Measurements from ENCODE around the gene PRAME. TPM values are rescaled to one million over a fixed set of nuclear protein-coding genes. Genes with fewer than 3 reads are reported as not detected.
"Not testable (repeated sequence)": the region's sequence is repeated elsewhere in the genome, so short reads cannot be mapped to it uniquely, and the experiment has no call there.

PRAME gene
- total RNA-seq, 1 experiment from 2014 or later: not detected

DNA sequence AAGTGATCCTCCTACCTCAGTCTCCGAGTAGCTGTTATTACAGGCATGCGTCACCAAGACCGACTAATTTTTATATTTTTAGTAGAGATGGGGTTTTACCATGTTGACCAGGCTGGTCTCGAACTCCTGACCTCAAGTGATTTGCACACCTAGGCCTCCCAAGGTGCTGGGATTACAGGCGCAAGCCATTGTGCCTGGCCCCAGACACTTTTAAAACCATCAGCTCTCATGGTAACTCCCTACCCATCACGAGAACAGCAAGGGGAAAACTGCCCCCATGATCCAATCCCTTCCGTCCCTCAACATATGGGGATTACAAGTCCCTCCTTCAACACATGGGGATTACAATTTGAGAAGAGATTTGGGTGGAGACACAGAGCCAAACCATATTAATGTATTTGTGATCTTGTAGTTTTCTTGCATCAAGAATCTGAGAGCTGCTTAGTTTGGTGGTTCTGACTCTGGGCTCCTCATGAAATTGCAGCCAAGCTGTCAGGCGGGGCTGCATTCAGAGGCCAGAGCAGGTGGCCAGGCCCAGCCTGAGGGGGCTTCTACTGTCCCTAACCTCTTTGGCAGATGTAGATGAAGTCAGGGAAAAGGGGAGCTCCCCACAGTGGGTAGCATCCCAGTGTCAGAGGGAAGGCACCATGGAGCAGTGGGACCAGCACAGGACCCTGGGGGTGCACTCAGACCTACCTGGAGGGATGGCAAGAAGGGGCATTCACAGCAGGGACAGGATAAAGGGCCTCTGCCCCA lies 31.2 kb upstream of the PRAME start:
- peaks cover 18% of the 10 kb centered on the region for H3K27me3 ChIP-seq (ENCODE audit: control insufficient read depth, insufficient read depth, low read length)
- no peak overlapping the region for H3K4me3 ChIP-seq (ENCODE audit: insufficient read depth, low read depth, low read length)
- no peak for DNase-seq
- H3K36me3 ChIP-seq (replicated peaks; ENCODE audit: control insufficient read depth, insufficient read depth, low read length): no peaks in the 10 kb centered on the region

DNA sequence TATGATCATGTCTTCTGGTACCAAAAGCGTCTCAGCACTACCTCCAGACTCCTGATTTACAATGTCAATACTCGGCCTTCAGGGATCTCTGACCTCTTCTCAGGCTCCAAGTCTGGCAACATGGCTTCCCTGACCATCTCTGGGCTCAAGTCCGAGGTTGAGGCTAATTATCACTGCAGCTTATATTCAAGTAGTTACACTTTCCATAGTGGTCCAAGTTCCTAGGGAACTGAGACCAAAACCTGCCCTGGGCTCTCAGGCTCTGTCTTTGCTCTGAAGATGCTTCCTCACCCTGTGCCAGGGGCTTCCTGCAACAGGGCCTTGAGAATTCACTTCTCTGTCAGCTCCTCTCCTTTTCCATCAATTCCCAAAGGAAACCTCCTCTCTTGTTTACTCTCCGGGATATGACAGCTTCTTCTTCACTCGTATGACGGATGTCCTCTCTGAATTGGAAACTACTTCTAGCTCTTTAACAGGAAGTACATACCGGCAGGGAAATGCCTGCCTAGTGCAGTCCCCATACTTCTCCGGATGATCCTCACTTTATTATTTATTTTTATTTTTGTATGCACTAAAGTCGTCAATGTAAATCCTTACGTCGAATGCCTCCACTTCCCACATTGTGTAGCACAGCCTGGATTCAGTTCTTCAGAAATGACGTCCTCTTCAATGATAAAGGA lies 29.6 kb upstream of the PRAME start:
- DNase-seq: no peak
- Histone ChIP-seq H3K36me3 (replicated peaks; ENCODE audit: control insufficient read depth, insufficient read depth, low read length) (no peaks in the 10 kb centered on the region), H3K4me3 (ENCODE audit: insufficient read depth, low read depth, low read length) (no peak overlapping the region), H3K27me3 (ENCODE audit: control insufficient read depth, insufficient read depth, low read length) (peaks cover 25% of the 10 kb centered on the region)

DNA sequence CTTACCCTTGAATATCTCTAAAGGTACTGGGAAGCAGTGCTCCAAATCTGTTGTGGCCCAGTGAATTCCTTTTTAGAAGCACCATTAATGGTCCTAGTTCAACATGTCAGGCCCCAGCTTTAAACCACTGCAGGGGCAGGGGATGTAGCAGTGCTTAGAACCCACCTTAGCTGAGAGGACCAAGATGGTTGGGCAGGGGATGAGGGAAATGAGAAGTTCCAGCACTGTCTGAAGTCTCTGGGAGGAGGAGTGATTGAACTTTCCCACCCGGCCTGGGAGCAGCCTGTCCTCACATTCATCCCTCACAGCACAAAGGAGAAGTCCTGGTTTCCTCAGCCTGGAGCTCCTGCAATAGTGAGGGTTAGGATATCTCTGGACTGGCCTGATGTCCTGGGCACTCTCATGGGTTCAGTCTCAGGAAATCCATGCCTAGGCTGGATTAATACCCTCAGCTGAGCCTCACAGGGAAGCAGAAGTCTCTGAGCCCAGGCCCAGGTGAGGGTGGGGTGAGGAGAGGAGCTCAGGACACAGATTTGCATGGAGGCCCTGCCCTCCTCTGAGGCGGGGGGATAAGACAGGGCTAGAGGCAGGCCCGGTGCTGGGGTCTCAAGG lies 28.6 kb upstream of the PRAME start:
- DNase-seq: no peak
- peaks cover 31% of the 10 kb centered on the region for H3K27me3 ChIP-seq (ENCODE audit: control insufficient read depth, insufficient read depth, low read length)
- H3K4me3 ChIP-seq (ENCODE audit: insufficient read depth, low read depth, low read length): no peak overlapping the region
- no peaks in the 10 kb centered on the region for H3K36me3 ChIP-seq (replicated peaks; ENCODE audit: control insufficient read depth, insufficient read depth, low read length)

DNA sequence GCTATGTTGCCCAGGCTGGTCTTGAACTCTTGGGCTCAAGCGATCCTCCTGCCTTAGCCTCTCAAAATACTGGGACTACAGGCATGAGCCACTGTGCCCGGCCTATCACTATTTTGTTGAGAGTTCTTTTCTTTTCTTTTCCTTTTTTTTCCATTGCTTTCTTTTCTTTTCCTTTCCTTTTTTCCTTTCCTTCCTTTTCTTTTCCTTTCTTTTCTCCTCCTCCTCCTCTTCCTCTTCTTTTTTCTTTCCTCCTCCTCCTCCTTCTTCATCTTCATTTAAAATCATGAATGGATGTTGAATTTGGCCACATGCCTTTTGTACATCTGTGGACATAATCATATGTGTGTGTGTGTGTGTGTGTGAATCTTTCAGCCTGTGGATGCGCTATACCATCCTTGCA lies 25.7 kb upstream of the PRAME start:
- H3K36me3 ChIP-seq (replicated peaks; ENCODE audit: control insufficient read depth, insufficient read depth, low read length): no peaks in the 10 kb centered on the region
- H3K27me3 ChIP-seq (ENCODE audit: control insufficient read depth, insufficient read depth, low read length): peaks cover 37% of the 10 kb centered on the region
- no peak for DNase-seq
- H3K4me3 ChIP-seq (ENCODE audit: insufficient read depth, low read depth, low read length): no peak overlapping the region

GRCh38 chr22:22583030-22583429 lies 24.0 kb upstream of the PRAME start:
- no peaks in the 10 kb centered on the region for H3K36me3 ChIP-seq (replicated peaks; ENCODE audit: control insufficient read depth, insufficient read depth, low read length)
- H3K4me3 ChIP-seq (ENCODE audit: insufficient read depth, low read depth, low read length): no peak overlapping the region
- peaks cover 41% of the 10 kb centered on the region for H3K27me3 ChIP-seq (ENCODE audit: control insufficient read depth, insufficient read depth, low read length)
- DNase-seq: no peak

- H3K4me3 ChIP-seq (ENCODE audit: insufficient read depth, low read depth, low read length); DNase-seq; H3K36me3 ChIP-seq (replicated peaks; ENCODE audit: control insufficient read depth, insufficient read depth, low read length): not testable (repeated sequence)
- peaks cover 47% of the 10 kb centered on the region for H3K27me3 ChIP-seq (ENCODE audit: control insufficient read depth, insufficient read depth, low read length)
These were observed 22.5 kb upstream of the PRAME start for GRCh38 chr22:22581524-22581923.

DNA sequence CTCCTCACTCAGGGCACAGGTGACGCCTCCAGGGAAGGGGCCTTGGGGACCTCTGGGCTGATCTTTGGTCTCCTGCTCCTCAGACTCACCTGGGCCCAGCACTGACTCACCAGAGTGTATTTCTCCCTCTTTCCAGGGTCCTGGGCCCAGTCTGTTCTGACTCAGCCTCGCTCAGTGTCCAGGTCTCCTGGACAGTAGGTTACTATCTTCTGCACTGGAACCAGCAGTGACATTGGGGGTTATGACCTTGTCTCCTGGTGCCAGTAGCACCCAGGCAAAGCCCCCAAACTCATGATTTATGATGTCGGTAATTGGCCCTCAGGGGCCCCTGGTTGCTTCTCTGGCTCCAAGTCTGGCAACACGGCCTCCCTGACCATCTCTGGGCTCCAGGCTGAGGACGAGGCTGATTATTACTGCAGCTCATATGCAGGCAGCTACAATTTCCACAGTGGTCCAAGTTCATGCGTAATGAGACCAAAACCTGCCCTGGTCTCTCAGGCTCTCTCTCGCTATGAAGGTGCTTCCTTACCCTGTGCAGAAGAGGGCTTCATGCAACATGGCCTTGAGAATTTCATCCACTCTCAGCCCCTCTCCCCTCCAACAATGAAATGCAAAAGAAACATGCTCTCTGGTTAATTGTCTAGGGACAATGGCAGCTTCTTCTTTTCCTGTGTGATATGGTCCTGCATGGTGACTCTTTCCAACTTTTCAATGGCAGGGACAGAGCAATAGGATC lies 21.0 kb upstream of the PRAME start:
- H3K27me3 ChIP-seq (ENCODE audit: control insufficient read depth, insufficient read depth, low read length): peaks cover 50% of the 10 kb centered on the region
- no peak for DNase-seq
- H3K36me3 ChIP-seq (replicated peaks; ENCODE audit: control insufficient read depth, insufficient read depth, low read length): no peaks in the 10 kb centered on the region
- H3K4me3 ChIP-seq (ENCODE audit: insufficient read depth, low read depth, low read length): no peak overlapping the region

DNA sequence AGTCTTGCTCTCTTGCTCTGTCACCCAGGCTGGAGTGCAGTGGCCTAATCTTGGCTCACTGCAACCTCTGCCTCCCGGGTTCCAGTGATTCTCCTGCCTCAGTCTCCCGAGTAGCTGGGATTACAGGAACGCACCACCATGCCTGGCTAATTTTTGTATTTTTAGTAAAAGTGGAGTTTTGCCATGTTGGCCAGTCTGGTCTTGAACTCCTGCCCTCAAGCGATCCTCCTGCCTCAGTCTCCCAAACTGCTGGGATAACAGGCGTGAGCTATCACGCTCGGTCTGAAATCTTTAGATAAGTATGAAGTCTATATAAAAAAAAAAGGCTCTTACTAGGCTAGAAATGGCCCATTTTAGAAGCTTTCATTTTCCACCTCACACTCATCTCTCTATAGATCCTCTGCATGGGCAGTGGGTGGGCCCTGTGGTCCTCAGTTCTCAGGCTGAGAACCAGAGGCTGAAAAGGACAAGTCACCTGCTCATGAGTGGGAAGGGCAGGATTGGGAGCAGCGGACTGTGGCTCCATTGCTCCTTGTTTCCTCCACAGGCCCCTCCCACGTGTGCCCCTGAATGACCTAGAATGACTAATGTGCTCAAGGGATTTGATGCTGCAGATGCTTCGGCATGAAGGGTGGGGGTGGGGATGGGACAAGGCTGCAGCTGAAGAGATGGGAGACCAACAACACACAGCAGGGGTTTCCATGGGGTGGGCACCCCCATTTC lies 19.8 kb upstream of the PRAME start:
- DNase-seq: no peak
- Histone ChIP-seq H3K36me3 (replicated peaks; ENCODE audit: control insufficient read depth, insufficient read depth, low read length) (no peaks in the 10 kb centered on the region), H3K27me3 (ENCODE audit: control insufficient read depth, insufficient read depth, low read length) (peaks cover 55% of the 10 kb centered on the region), H3K4me3 (ENCODE audit: insufficient read depth, low read depth, low read length) (no peak overlapping the region)

DNA sequence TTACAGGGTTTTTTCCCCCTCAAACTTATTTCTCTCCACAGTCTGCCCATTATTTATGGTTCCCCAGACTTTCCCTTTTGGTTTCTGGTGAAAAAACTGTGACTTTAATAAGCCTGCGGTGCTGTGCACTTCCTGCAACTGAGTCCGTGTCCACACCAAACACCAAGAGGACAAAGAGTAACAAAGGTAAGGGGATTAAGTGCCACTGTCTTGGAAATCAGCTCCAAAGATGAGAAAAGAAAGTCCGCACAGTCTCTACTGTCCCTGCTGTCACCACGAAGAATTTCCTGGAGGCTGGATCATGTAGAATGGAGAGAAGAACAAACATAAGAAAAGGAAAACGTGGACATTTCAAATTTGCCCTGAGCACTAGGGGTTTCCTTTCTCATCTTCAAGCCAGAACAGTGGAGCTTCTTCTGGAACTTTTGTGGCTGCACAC lies 17.9 kb upstream of the PRAME start:
- H3K36me3 ChIP-seq (replicated peaks; ENCODE audit: control insufficient read depth, insufficient read depth, low read length): no peaks in the 10 kb centered on the region
- peaks cover 61% of the 10 kb centered on the region for H3K27me3 ChIP-seq (ENCODE audit: control insufficient read depth, insufficient read depth, low read length)
- H3K4me3 ChIP-seq (ENCODE audit: insufficient read depth, low read depth, low read length): no peak overlapping the region
- no peak for DNase-seq

GRCh38 chr22:22576244-22576988 lies 17.4 kb upstream of the PRAME start:
- H3K4me3 ChIP-seq (ENCODE audit: insufficient read depth, low read depth, low read length): no peak overlapping the region
- peaks cover 60% of the 10 kb centered on the region for H3K27me3 ChIP-seq (ENCODE audit: control insufficient read depth, insufficient read depth, low read length)
- no peaks in the 10 kb centered on the region for H3K36me3 ChIP-seq (replicated peaks; ENCODE audit: control insufficient read depth, insufficient read depth, low read length)
- peak; percentile 86 for DNase-seq

- no peak for DNase-seq
- Histone ChIP-seq H3K4me3 (ENCODE audit: insufficient read depth, low read depth, low read length) (no peak overlapping the region), H3K27me3 (ENCODE audit: control insufficient read depth, insufficient read depth, low read length) (peaks cover 64% of the 10 kb centered on the region)
These were observed 15.3 kb upstream of the PRAME start for GRCh38 chr22:22574361-22574760.

DNA sequence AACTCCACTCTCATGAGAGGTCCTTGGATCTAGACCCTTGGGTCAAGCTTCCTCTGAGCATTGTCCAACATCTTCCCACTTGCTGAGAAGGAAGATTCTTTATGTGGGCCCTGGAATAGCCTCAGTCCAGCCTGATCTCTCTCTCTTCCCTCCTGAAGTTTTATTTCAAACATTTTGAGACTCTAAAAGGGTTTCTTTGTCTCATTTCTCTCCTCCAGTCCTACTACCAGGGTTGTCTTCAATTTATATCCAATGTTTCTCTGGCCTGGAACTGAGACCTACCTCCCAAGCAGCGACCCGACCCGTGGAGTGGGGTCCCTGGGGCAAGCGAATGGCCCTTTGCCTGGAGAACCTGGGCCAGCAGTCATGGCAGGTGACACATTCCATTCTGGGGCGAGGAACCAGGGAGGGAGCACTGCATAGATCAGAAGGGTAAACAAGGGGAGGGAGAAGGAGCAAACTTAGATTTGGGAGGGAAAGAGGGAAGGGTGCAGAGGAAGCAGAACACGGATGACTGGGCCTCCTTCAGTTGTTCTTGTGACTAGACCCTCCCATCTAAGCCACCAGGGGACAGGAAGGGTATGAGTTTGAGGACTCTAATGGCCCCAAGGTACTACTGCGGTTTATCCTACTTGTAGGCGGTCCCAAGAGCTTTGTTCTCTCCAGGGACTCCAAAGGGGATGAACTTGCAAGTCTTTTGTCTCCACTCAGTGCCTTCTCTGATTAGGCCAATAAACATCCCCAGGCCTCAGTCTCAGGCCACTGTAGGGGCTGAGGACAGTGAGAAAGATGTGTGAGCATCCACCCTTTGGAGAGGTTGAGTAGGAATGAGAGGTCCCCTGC lies 14.2 kb upstream of the PRAME start:
- H3K36me3 ChIP-seq (replicated peaks; ENCODE audit: control insufficient read depth, insufficient read depth, low read length): no peaks in the 10 kb centered on the region
- no peak for DNase-seq
- H3K27me3 ChIP-seq (ENCODE audit: control insufficient read depth, insufficient read depth, low read length): peaks cover 70% of the 10 kb centered on the region
- H3K4me3 ChIP-seq (ENCODE audit: insufficient read depth, low read depth, low read length): no peak overlapping the region

More at GRCh38 chr22:22574361-22574760, 15.3 kb upstream of the PRAME start:
- H3K36me3 ChIP-seq (replicated peaks; ENCODE audit: control insufficient read depth, insufficient read depth, low read length): no peaks in the 10 kb centered on the region

DNA sequence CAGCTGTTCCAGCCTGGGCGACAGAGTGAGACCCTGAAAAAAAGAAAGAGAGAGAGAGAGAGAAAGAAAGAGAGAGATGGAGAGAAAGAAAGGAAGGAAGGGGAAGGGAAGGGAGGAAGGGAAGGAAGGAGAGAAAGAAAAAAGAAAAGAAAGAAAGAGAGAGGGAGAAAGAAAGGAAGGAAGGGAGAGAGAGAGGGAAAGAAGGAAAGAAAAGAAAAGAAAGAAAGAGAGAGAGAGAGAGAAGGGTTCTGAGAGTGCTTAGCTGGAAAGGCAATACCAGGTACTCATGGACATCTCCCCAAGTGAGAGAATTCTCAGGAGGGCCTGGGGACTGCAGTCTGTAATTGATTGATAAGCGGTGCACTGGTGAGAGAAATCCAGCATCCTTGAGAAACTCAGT lies 12.8 kb upstream of the PRAME start:
- Histone ChIP-seq H3K36me3 (replicated peaks; ENCODE audit: control insufficient read depth, insufficient read depth, low read length) (no peaks in the 10 kb centered on the region), H3K27me3 (ENCODE audit: control insufficient read depth, insufficient read depth, low read length) (peaks cover 70% of the 10 kb centered on the region), H3K4me3 (ENCODE audit: insufficient read depth, low read depth, low read length) (no peak overlapping the region)
- DNase-seq: no peak
